DND-41 (cell line): ENCODE measurements around the gene ENTPD6.

Source experiments
- ATAC-seq: fragments of 200-7000 bp; cut with Tn5 transposase; 3 replicates; pipeline ENCODE4 v1.9.1; 2021; ENCODE audit warnings: low read depth; ENCODE audit not compliant: insufficient read depth
- DNase-seq: peaks from one replicate; pipeline ENCODE4 v3.0.0-alpha.2; 2020
- H2AFZ ChIP-seq: 2 replicates; pipeline ENCODE4 v1.6.0; 2012; ENCODE audit warnings: low read depth, low read length
- H3K27ac ChIP-seq: 2 replicates; pipeline ENCODE4 v1.5.1; 2012; ENCODE audit warnings: low read length, inconsistent platforms
- H3K27me3 ChIP-seq: fragments of 200-600 bp; sonication (generic); 2 replicates; pipeline ENCODE4 v1.6.0; 2012; ENCODE audit warnings: low read length, mild to moderate bottlenecking, inconsistent platforms; ENCODE audit not compliant: insufficient read depth, poor library complexity
- H3K36me3 ChIP-seq: 2 replicates; pipeline ENCODE4 v1.5.1; 2012; ENCODE audit warnings: low read length, inconsistent platforms; ENCODE audit not compliant: insufficient read depth
- H3K4me1 ChIP-seq: 2 replicates; pipeline ENCODE4 v1.5.1; 2012; ENCODE audit warnings: mild to moderate bottlenecking, low read length; ENCODE audit not compliant: insufficient read depth
- H3K4me2 ChIP-seq: 2 replicates; pipeline ENCODE4 v1.6.0; 2012; ENCODE audit warnings: mild to moderate bottlenecking, moderate library complexity, low read length, inconsistent platforms; ENCODE audit not compliant: insufficient read depth
- H3K4me3 ChIP-seq, 2 experiments: fragments of 200-600 bp in 1 of 2; shearing (Covaris generic) in 1 of 2; 2 replicates each; pipeline ENCODE4 v1.5.1; 2012 to 2016; ENCODE audit warnings: inconsistent platforms in 2 of 2, low read length in 2 of 2, mild to moderate bottlenecking in 2 of 2, low read depth in 1 of 2, moderate library complexity in 1 of 2
- H3K79me2 ChIP-seq: 2 replicates; pipeline ENCODE4 v1.6.0; 2012; ENCODE audit warnings: low read length, inconsistent platforms; ENCODE audit not compliant: insufficient read depth
- H3K9ac ChIP-seq: 2 replicates; pipeline ENCODE4 v1.6.0; 2012; ENCODE audit warnings: low read depth, mild to moderate bottlenecking, inconsistent platforms, low read length, moderate library complexity
- H3K9me3 ChIP-seq: 2 replicates; pipeline ENCODE4 v1.5.1; 2012; ENCODE audit warnings: low read length, moderate library complexity, mild to moderate bottlenecking, inconsistent platforms; ENCODE audit not compliant: insufficient read depth, severe bottlenecking
- H4K20me1 ChIP-seq: 2 replicates; pipeline ENCODE4 v1.6.0; 2012; ENCODE audit warnings: low read length; ENCODE audit not compliant: insufficient read depth
- EZH2 ChIP-seq: IDR thresholded peaks from 3 replicates; pipeline ENCODE4 v1.6.1; 2012; ENCODE audit warnings: borderline replicate concordance, low read depth, mild to moderate bottlenecking, moderate library complexity, low read length, inconsistent platforms; ENCODE audit not compliant: severe bottlenecking
- TF ChIP-seq, protein P1 (sequence below): IDR thresholded peaks from 2 replicates; pipeline ENCODE4 v1.5.1; 2012; ENCODE audit warnings: borderline replicate concordance, low read length, moderate library complexity, mild to moderate bottlenecking; ENCODE audit not compliant: poor library complexity, severe bottlenecking; ENCODE audit errors: extremely low read depth

Gene ENTPD6

DNA sequence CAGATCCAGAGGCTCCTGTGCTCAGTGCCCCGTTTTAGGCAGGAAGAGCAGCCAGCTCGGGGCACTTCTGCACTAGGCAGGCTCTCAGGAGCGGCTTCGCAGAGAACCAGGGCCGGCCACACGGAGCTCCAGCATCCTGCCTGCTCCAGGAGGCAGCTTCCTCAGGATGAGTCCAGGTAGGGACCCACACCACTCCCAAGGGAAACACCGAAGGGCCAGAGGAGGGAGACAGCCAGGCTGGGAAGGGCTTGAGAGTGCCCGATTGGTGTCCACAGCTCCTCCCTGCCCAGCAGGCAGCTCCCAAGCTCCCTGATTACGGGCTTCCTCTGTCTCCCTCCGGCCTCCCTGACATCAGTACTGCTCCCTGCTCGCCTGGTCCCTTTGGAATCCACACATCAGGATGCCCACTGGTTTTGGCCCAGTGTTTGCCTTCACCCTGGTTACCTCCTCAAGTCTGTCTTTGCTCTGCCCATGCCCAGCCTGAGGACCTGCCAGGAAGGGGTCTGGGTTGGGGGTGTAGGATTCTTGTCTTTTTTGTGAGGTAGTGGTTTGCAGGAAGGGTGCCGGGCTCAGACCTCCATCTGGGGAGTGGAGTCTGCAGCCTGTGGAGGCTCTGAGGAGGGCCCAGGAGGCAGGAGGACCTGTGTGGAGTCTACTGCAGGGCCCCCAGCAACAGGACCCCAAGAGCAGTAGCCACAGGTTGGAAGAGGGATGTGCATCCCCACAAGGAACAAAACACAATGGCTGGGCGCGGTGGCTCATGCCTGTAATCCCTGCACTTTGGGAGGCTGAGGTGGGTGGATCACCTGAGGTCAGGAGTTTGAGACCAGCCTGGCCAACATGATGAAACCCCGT is 41.2 kb downstream of the ENTPD6 start:
- H3K79me2 ChIP-seq, result no peaks in the 10 kb centered on the region
- peaks cover 14% of the 10 kb centered on the region for H3K4me1 ChIP-seq
- H3K9ac ChIP-seq, result no peak overlapping the region
- H2AFZ ChIP-seq, result no peak overlapping the region
- DNase-seq, result no peak
- H3K4me3 ChIP-seq, result no peak overlapping the region
- no peak overlapping the region for H3K27ac ChIP-seq
- no peak overlapping the region for H3K4me2 ChIP-seq
- H3K9me3 ChIP-seq, result no peaks in the 10 kb centered on the region
- H3K36me3 ChIP-seq, result no peaks in the 10 kb centered on the region
- no peak for TF ChIP-seq EZH2
- no peaks in the 10 kb centered on the region for H3K27me3 ChIP-seq
- no peak for ATAC-seq
- no peaks in the 10 kb centered on the region for H4K20me1 ChIP-seq

DNA sequence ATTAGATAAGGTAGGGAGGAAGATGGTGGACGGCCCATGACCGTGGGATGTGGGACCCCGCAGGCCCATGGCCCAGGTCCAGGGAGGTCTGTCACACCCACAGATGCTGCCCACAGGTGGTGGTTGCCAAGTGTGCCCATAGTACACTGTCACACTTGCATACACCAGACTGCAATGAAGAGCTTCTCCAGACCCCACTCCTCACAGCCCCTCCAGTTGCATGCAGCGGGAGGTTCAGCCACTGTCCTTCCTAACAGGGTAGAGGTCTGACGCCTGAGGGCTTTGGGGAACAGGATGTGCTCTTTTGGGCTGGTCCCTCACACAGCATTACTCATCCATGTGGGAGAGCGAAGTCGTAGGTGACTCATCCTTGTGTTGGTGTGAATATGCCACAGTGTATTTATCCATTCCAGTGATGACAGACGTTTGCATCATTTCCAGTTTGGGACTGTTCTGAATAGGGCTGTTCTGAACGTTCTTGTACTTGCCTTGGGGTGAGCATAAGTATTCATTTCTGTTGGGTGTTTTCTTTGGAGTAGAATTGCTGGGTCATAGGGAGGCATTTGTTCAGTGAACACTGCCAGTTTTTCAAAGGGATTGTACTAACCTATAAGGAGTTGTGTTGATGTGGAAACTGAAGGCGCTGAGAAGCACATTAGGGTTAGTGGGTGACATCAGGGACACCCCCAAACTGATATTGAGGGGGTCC is 42.3 kb downstream of the ENTPD6 start:
- Histone ChIP-seq H3K9me3 (no peaks in the 10 kb centered on the region), H3K4me1 (peaks cover 14% of the 10 kb centered on the region), H4K20me1 (no peaks in the 10 kb centered on the region), H3K79me2 (no peaks in the 10 kb centered on the region), H2AFZ (no peak overlapping the region), H3K27me3 (no peaks in the 10 kb centered on the region), H3K4me3 (no peak overlapping the region), H3K4me2 (no peak overlapping the region), H3K36me3 (no peaks in the 10 kb centered on the region), H3K9ac (peak overlapping the region; percentile 9; the same call in 1 of the 2 replicates), H3K27ac (peak overlapping the region; percentile 22; the same call in 1 of the 2 replicates)
- ATAC-seq (peak; percentile 89), DNase-seq (peak; percentile 59)
- no peak for TF ChIP-seq EZH2
- TF ChIP-seq, protein P1, sequence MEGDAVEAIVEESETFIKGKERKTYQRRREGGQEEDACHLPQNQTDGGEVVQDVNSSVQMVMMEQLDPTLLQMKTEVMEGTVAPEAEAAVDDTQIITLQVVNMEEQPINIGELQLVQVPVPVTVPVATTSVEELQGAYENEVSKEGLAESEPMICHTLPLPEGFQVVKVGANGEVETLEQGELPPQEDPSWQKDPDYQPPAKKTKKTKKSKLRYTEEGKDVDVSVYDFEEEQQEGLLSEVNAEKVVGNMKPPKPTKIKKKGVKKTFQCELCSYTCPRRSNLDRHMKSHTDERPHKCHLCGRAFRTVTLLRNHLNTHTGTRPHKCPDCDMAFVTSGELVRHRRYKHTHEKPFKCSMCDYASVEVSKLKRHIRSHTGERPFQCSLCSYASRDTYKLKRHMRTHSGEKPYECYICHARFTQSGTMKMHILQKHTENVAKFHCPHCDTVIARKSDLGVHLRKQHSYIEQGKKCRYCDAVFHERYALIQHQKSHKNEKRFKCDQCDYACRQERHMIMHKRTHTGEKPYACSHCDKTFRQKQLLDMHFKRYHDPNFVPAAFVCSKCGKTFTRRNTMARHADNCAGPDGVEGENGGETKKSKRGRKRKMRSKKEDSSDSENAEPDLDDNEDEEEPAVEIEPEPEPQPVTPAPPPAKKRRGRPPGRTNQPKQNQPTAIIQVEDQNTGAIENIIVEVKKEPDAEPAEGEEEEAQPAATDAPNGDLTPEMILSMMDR, result no peak

DNA sequence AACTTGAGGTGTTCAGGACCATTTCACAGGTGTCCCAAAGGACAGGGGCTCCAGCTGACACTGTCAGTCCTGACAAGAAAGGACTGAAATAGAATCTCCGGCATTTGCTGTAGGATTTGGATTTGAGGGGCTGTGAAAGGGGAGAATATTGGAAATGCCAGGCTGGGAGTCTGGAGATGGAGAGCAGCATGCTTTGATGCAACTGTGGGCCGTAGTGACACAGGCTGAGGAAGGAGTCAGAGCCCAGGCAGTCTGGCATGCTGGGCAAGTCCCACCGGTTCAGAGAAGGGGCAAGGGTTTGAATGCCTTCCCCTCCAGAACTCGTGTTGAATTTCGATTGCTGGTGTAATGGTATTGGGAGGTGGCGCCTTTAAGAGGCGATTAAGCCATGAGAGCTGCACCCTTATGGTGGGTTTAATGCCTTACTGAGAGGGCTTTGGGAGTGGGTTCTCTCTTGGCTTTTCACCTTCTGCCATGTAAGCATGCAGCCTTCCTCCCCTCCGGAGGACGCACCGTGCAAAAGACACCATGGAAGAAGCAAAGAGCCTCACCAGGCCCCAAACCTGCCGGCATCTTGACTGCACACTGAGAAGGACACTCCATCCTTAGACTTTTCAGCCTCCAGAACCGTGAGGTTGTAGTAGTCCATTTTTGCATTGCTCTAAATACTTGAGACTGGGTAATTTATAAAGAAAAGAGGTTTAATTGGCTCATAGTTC is 43.0 kb downstream of the ENTPD6 start:
- Histone ChIP-seq H3K4me1 (peaks cover 14% of the 10 kb centered on the region), H2AFZ (no peak overlapping the region), H3K9me3 (no peaks in the 10 kb centered on the region), H3K36me3 (no peaks in the 10 kb centered on the region), H3K27ac (peak overlapping the region; percentile 2; the same call in 1 of the 2 replicates), H3K27me3 (no peaks in the 10 kb centered on the region), H3K4me3 (no peak overlapping the region), H3K79me2 (no peaks in the 10 kb centered on the region), H3K9ac (peak overlapping the region; percentile 9; the same call in 1 of the 2 replicates), H4K20me1 (no peaks in the 10 kb centered on the region), H3K4me2 (no peak overlapping the region)
- TF ChIP-seq, protein P1, result no peak
- no peak for TF ChIP-seq EZH2
- DNase-seq (no peak), ATAC-seq (no peak)
